IMR-90 (cell line): ENCODE data around the gene FCHSD2. TPM values are rescaled to one million over a fixed set of nuclear protein-coding genes. Genes with fewer than 3 reads are reported as not detected.
A peak's percentile ranks its signal among the peaks of the same experiment; 100 is the strongest.

Experiments used
- ATAC-seq: fragments of 200-7000 bp; cut with Tn5 transposase; 2 replicates; pipeline ENCODE4 v1.9.1; 2020; ENCODE audit warnings: low read depth, mild to moderate bottlenecking, moderate library complexity
- BruUV-seq: library from RNA; stranded (reverse); fragments of 400-500 nt; replicated peaks from 2 replicates; lab custom pipeline; 2021; lab: Mats Ljungman, UMichigan
- CTCF ChIA-PET: fragments of 300-600 bp; formaldehyde crosslinking; extraction: SDS; loops from one replicate; lab custom pipeline; 2021; ENCODE audit warnings: antibody characterized with exemption; lab: Yijun Ruan, JAX
- POLR2A ChIA-PET: fragments of 300-600 bp; sonication (Branson Sonifier 250); formaldehyde crosslinking; loops from one replicate; lab custom pipeline; 2022; ENCODE audit warnings: antibody characterized with exemption; ENCODE audit not compliant: unreplicated experiment; lab: Charles Lee
- DNase-seq: peaks from one replicate; pipeline ENCODE4 v3.0.0; 2013
- H2AFZ ChIP-seq: replicated peaks from 2 replicates; pipeline ENCODE3; 2013; ENCODE audit warnings: low read length, mild to moderate bottlenecking; ENCODE audit not compliant: poor library complexity
- H2AK5ac ChIP-seq: 2 replicates; pipeline ENCODE4 v1.6.1; 2013; ENCODE audit warnings: low read depth, low read length, inconsistent platforms
- H2AK9ac ChIP-seq: replicated peaks from 2 replicates; pipeline ENCODE3; 2013; ENCODE audit warnings: mild to moderate bottlenecking, low read depth, low read length, moderate library complexity; ENCODE audit not compliant: poor library complexity
- H2BK120ac ChIP-seq: 2 replicates; pipeline ENCODE4 v1.6.1; 2013; ENCODE audit warnings: low read depth, low read length, inconsistent platforms
- H2BK15ac ChIP-seq: 3 replicates; pipeline ENCODE4 v1.6.1; 2013; ENCODE audit warnings: low read depth, low read length, inconsistent platforms
- H2BK20ac ChIP-seq: 2 replicates; pipeline ENCODE4 v1.6.1; 2013; ENCODE audit warnings: low read depth, mild to moderate bottlenecking, inconsistent platforms, low read length, moderate library complexity
- H2BK5ac ChIP-seq: 2 replicates; pipeline ENCODE4 v1.6.1; 2013; ENCODE audit warnings: mild to moderate bottlenecking, low read depth, low read length, inconsistent platforms; ENCODE audit not compliant: poor library complexity, severe bottlenecking
- H3K14ac ChIP-seq: replicated peaks from 2 replicates; pipeline ENCODE4 v1.6.1; 2013; ENCODE audit warnings: low read depth, low read length, inconsistent platforms
- H3K18ac ChIP-seq: 2 replicates; pipeline ENCODE4 v1.6.1; 2013; ENCODE audit warnings: low read depth, low read length, control low read depth
- H3K23ac ChIP-seq: 2 replicates; pipeline ENCODE4 v1.6.1; 2013; ENCODE audit warnings: low read depth, low read length, inconsistent platforms
- H3K27ac ChIP-seq: 2 replicates; pipeline ENCODE4 v1.5.1; 2013; ENCODE audit warnings: mild to moderate bottlenecking, control low read depth, low read length; ENCODE audit not compliant: insufficient read depth
- H3K27me3 ChIP-seq: 2 replicates; pipeline ENCODE4 v1.6.1; 2013; ENCODE audit warnings: low read length; ENCODE audit not compliant: control insufficient read depth, insufficient read depth
- H3K36me3 ChIP-seq: 2 replicates; pipeline ENCODE4 v1.6.1; 2013; ENCODE audit warnings: low read length, mixed read lengths; ENCODE audit not compliant: control insufficient read depth, insufficient read depth
- H3K4ac ChIP-seq: 2 replicates; pipeline ENCODE4 v1.6.1; 2013; ENCODE audit warnings: low read depth, low read length, inconsistent platforms
- H3K4me1 ChIP-seq: 2 replicates; pipeline ENCODE4 v1.6.1; 2013; ENCODE audit warnings: low read length, mixed read lengths; ENCODE audit not compliant: control insufficient read depth, insufficient read depth
- H3K4me2 ChIP-seq: 2 replicates; pipeline ENCODE4 v1.6.1; 2013; ENCODE audit warnings: low read depth, mild to moderate bottlenecking, control low read depth, low read length, moderate library complexity
- H3K4me3 ChIP-seq: 2 replicates; pipeline ENCODE4 v1.5.1; 2013; ENCODE audit warnings: low read depth, mild to moderate bottlenecking, control low read depth, low read length, moderate library complexity; ENCODE audit not compliant: insufficient read depth
- H3K56ac ChIP-seq: 2 replicates; pipeline ENCODE4 v1.6.1; 2013; ENCODE audit warnings: low read length, inconsistent platforms; ENCODE audit not compliant: insufficient read depth; ENCODE audit errors: extremely low read depth
- H3K79me1 ChIP-seq, 2 experiments: 2 replicates each; pipeline ENCODE4 v1.6.1; 2013; ENCODE audit warnings: low read length in 2 of 2, inconsistent platforms in 1 of 2, low read depth in 1 of 2
- H3K9ac ChIP-seq: 2 replicates; pipeline ENCODE4 v1.6.1; 2013; ENCODE audit warnings: low read depth, low read length, control low read depth
- H3K9me1 ChIP-seq: 2 replicates; pipeline ENCODE4 v1.6.1; 2013; ENCODE audit warnings: low read length, inconsistent platforms; ENCODE audit not compliant: insufficient read depth
- H3K9me3 ChIP-seq: 2 replicates; pipeline ENCODE4 v1.6.1; 2013; ENCODE audit warnings: low read length; ENCODE audit not compliant: control insufficient read depth, insufficient read depth
- H4K20me1 ChIP-seq: 2 replicates; pipeline ENCODE4 v1.6.1; 2013; ENCODE audit warnings: low read length, inconsistent platforms; ENCODE audit not compliant: insufficient read depth
- H4K5ac ChIP-seq: 2 replicates; pipeline ENCODE4 v1.6.1; 2013; ENCODE audit warnings: mild to moderate bottlenecking, low read depth, low read length, control low read depth
- H4K8ac ChIP-seq, 2 experiments: 2 replicates each; pipeline ENCODE4 v1.6.1; 2013; ENCODE audit warnings: low read depth in 2 of 2, low read length in 2 of 2, control low read depth in 1 of 2, inconsistent platforms in 1 of 2
- H4K91ac ChIP-seq: 2 replicates; pipeline ENCODE4 v1.6.1; 2013; ENCODE audit warnings: low read depth, low read length, inconsistent platforms; ENCODE audit not compliant: insufficient read depth
- CHD1 ChIP-seq: IDR thresholded peaks from 2 replicates; pipeline ENCODE4 v1.6.1; 2012; ENCODE audit warnings: low read depth, low read length, improper control_type of control experiment
- CTCF ChIP-seq: conservative IDR thresholded peaks from 2 replicates; pipeline ENCODE4 v1.5.1; 2012; ENCODE audit warnings: mild to moderate bottlenecking, low read depth, low read length, improper control_type of control experiment
- ELK1 ChIP-seq: fragments of 150-350 bp; IDR thresholded peaks from 2 replicates; pipeline ENCODE4 v1.6.1; 2016; ENCODE audit warnings: low read depth, mild to moderate bottlenecking, low read length, moderate library complexity, borderline replicate concordance
- MAZ ChIP-seq: IDR thresholded peaks from 2 replicates; pipeline ENCODE4 v1.6.1; 2012; ENCODE audit warnings: low read depth, mild to moderate bottlenecking, low read length, improper control_type of control experiment, moderate library complexity, borderline replicate concordance
- MXI1 ChIP-seq: IDR thresholded peaks from 2 replicates; pipeline ENCODE4 v1.6.1; 2012; ENCODE audit warnings: low read depth, mild to moderate bottlenecking, low read length, moderate library complexity, borderline replicate concordance
- NFE2L2 ChIP-seq: fragments of 150-350 bp; IDR thresholded peaks from 2 replicates; pipeline ENCODE4 v1.6.1; 2016; ENCODE audit warnings: low read depth, mild to moderate bottlenecking, low read length
- POLR2A ChIP-seq: IDR thresholded peaks from 2 replicates; pipeline ENCODE4 v1.6.1; 2012; ENCODE audit warnings: mild to moderate bottlenecking, low read depth, low read length
- RCOR1 ChIP-seq: IDR thresholded peaks from 2 replicates; pipeline ENCODE4 v1.6.1; 2012; ENCODE audit warnings: mild to moderate bottlenecking, low read length, improper control_type of control experiment; ENCODE audit not compliant: insufficient replicate concordance
- RFX5 ChIP-seq: IDR thresholded peaks from 2 replicates; pipeline ENCODE4 v1.8.0; 2012; ENCODE audit warnings: low read depth, mild to moderate bottlenecking, low read length, moderate library complexity
- WGBS, 2 experiments: methylation state at CpG; one replicate each; pipeline versions ENCODE4 v1.1.5 to v1.1.7; 2013; ENCODE audit warnings: missing lambda C conversion rate in 2 of 2; ENCODE audit not compliant: insufficient read length in 1 of 2; ENCODE audit errors: extremely low coverage in 2 of 2; 5-methylcytosine and 5-hydroxymethylcytosine counted together
- dilution Hi-C: fragments of 300-500 bp; cut with HindIII; formaldehyde crosslinking; loops from one replicate; pipeline ENCODE4 v1.14.3; 2018; ENCODE audit warnings: low sequenced_read_pairs; ENCODE audit not compliant: unreplicated experiment
- in situ Hi-C: fragments of 300-500 bp; cut with MboI; formaldehyde crosslinking; loops from 3 replicates; pipeline ENCODE4 v1.14.3; 2019; ENCODE audit warnings: low sequenced_read_pairs, inconsistent platforms, mixed read lengths
- intact Hi-C: fragments of 100-400 bp; cut with micrococcal nuclease; formaldehyde crosslinking; loops from 2 replicates; pipeline ENCODE4 v1.10.0; 2022
- polyA plus RNA-seq, 3 experiments: library from polyadenylated mRNA; depleted of rRNA; stranded (reverse); fragments of >200 nt; gene quantifications; 2 replicates each; pipeline ENCODE4 v1.2.3, GENCODE V29; 2012; ENCODE audit warnings: low replicate concordance in 1 of 3
- total RNA-seq: library from RNA; depleted of rRNA; stranded (reverse); fragments of >200 nt; gene quantifications from 2 replicates; pipeline ENCODE4 v1.2.3, GENCODE V29; 2012
- TF ChIP-seq, protein P1 (sequence below): fragments of 150-350 bp; IDR thresholded peaks from 2 replicates; pipeline ENCODE4 v1.6.1; 2017; ENCODE audit warnings: mild to moderate bottlenecking, antibody characterized with exemption, low read length, low read depth

The FCHSD2 gene
- total and polyA plus RNA-seq, 2 of the 4 experiments (the other 2 are of a cell fraction), result 5.9 to 18.7 TPM

DNA sequence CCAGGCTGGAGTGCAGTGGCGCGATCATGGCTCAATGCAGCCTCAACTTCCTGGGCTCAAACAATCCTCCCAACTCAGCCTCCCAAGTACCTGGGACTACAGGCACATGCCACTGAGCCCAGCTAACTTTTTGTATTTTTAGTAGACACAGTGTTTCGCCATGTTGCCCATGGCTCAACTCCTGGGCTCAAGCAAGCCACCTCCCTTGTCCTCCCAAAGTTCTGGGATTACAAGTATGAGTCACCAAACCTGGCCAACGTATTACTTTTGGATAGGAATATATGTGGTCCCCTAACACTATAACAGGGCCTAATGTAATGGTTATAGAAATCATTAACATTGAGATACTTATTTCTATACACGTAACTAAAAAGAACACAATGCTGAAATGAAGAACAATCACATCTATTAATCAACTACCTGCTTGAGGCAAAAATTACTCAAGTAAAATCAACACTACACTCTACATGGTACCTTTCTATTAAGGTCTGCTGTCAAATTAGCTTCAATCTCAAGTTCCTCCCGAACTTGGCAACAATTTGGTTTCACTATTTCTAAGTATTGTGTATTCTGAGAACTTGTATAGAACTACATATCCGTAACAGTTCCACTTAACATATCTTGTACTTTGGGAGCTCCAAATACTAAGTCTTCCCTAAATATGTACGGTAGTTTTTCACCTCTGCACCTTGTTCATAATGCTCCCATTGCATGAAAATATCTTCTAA is 124.9 kb downstream of the FCHSD2 start (continued):
- TF ChIP-seq, protein P1, sequence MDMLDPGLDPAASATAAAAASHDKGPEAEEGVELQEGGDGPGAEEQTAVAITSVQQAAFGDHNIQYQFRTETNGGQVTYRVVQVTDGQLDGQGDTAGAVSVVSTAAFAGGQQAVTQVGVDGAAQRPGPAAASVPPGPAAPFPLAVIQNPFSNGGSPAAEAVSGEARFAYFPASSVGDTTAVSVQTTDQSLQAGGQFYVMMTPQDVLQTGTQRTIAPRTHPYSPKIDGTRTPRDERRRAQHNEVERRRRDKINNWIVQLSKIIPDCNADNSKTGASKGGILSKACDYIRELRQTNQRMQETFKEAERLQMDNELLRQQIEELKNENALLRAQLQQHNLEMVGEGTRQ, result no peak

DNA sequence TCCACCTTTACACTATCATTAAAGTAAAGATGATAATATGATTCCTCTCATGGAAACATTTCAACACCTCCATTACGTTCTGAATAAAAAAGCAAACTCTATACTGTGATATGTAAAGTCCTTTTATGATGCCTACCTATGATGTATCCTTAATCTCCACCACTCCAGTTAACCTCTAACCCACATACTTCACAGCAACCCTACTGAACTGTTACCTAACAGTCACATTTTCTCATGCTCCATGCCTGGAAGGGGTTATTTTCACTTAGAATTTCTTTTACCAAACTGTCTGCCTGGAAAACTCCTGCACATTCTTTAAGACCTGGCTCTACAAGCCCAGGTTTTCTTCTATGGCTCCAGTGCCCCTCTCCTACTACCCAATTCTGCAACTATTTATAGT is 129.1 kb downstream of the FCHSD2 start:
- H4K8ac ChIP-seq, result no peak overlapping the region
- no peak overlapping the region for H3K4ac ChIP-seq
- H3K14ac ChIP-seq, result peak overlapping the region; percentile 10; the same call in 1 of the 2 replicates
- H3K4me3 ChIP-seq, result no peak overlapping the region
- no peak overlapping the region for H2AK9ac ChIP-seq
- H3K79me1 ChIP-seq, result peaks cover 20 to 39% of the 10 kb centered on the region in 2 experiments
- ATAC-seq, result no peak
- in situ Hi-C loops, result no loop called here
- H3K23ac ChIP-seq, result no peak overlapping the region; the same call in 1 of the 2 replicates
- ChIA-PET CTCF (no interaction called here), POLR2A (no interaction called here)
- peak overlapping the region; percentile 51; the same call in 1 of the 2 replicates for H3K18ac ChIP-seq
- H2BK120ac ChIP-seq, result 0 out of 2 replicates have a peak overlapping the region, but pooled peaks have one; percentile 2
- H3K4me2 ChIP-seq, result peak overlapping the region; percentile 75
- dilution Hi-C loops, result no loop called here
- H2BK20ac ChIP-seq, result no peak overlapping the region
- no peak overlapping the region; the same call in 1 of the 2 replicates for H3K9ac ChIP-seq
- no peak overlapping the region for H3K56ac ChIP-seq
- no peak for DNase-seq
- H4K91ac ChIP-seq, result no peak overlapping the region
- no CpG with 5 or more reads among the region's 1 CpG for WGBS, 2 experiments
- H3K27ac ChIP-seq, result no peak overlapping the region
- no TSS peak for BruUV-seq
- no peak overlapping the region for H2BK15ac ChIP-seq
- intact Hi-C loops, result loop anchor here (10.0 kb wide), 1 partner anchor 78 kb away; no protein-coding TSS in a partner anchor
- H3K27me3 ChIP-seq, result no peaks in the 10 kb centered on the region
- H3K9me3 ChIP-seq, result peaks cover 7% of the 10 kb centered on the region
- no peak overlapping the region for H4K5ac ChIP-seq
- H3K4me1 ChIP-seq, result peaks cover 5% of the 10 kb centered on the region; the same call in 1 of the 2 replicates
- H3K36me3 ChIP-seq, result peaks cover 8% of the 10 kb centered on the region
- peak overlapping the region; percentile 37 for H2BK5ac ChIP-seq
- H2AFZ ChIP-seq, result no peak overlapping the region
- no peak overlapping the region; the same call in 1 of the 2 replicates for H2AK5ac ChIP-seq
- peaks cover 6% of the 10 kb centered on the region; the same call in 1 of the 2 replicates for H4K20me1 ChIP-seq
- peaks cover 13% of the 10 kb centered on the region for H3K9me1 ChIP-seq
- TF ChIP-seq RFX5, result no peak
- TF ChIP-seq ELK1, result no peak
- no peak for TF ChIP-seq MXI1
- TF ChIP-seq, protein P1, result no peak
- no peak for TF ChIP-seq RCOR1
- no peak for TF ChIP-seq CTCF
- no peak for TF ChIP-seq CHD1
- no peak for TF ChIP-seq MAZ
- TF ChIP-seq NFE2L2, result no peak
- no peak for TF ChIP-seq POLR2A
